Tibial nerve (tissue), 4 donors: ENCODE measurements around the gene CCDC85C.

ENCODE experiments used
- EP300 ChIP-seq, 2 donors: sonication (generic); formaldehyde crosslinking; IDR thresholded peaks; one replicate each; pipeline ENCODE4 v1.6.1; 2017; ENCODE audit warnings: antibody characterized with exemption in 2 of 2, mild to moderate bottlenecking in 1 of 2
- POLR2A ChIP-seq, 2 donors: fragments of 450-650 bp; IDR thresholded peaks; one replicate each; pipeline ENCODE4 v1.6.1; 2017; ENCODE audit warnings: antibody characterized with exemption in 2 of 2, mild to moderate bottlenecking in 2 of 2, moderate library complexity in 2 of 2
- TF ChIP-seq, protein P1 (sequence below), 5 experiments: fragments of 200-600 bp in 3 of 5; fragments of 450-650 bp in 2 of 5; sonication (generic) in 3 of 5; IDR thresholded peaks; one replicate each; pipeline ENCODE4 v1.5.1; 2016 to 2019; ENCODE audit warnings: antibody characterized with exemption in 5 of 5, mild to moderate bottlenecking in 3 of 5, moderate library complexity in 2 of 5

DNA sequence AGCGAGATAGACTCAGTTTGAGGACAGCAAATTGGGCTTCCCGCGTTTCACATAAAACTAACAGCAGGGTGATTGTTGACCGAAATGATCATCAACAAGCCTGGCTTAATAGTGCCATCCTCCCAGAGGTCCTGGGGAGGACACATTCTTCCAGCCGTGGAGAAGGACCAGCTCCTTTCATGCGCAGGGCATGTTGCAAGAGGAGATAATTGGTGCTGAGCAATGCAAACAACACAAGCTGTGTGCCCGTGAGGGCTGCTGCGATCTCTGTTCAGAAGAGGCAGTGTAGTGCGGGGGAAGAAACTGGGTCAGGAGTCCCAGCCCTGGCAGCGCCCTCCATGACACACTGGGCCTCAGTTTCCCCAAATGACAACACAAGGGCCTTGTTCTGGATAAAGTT, 54.3 kb downstream of the CCDC85C start:
- no peak for TF ChIP-seq EP300 (IDR thresholded peaks at IDR 0.05)
- TF ChIP-seq, protein P1, sequence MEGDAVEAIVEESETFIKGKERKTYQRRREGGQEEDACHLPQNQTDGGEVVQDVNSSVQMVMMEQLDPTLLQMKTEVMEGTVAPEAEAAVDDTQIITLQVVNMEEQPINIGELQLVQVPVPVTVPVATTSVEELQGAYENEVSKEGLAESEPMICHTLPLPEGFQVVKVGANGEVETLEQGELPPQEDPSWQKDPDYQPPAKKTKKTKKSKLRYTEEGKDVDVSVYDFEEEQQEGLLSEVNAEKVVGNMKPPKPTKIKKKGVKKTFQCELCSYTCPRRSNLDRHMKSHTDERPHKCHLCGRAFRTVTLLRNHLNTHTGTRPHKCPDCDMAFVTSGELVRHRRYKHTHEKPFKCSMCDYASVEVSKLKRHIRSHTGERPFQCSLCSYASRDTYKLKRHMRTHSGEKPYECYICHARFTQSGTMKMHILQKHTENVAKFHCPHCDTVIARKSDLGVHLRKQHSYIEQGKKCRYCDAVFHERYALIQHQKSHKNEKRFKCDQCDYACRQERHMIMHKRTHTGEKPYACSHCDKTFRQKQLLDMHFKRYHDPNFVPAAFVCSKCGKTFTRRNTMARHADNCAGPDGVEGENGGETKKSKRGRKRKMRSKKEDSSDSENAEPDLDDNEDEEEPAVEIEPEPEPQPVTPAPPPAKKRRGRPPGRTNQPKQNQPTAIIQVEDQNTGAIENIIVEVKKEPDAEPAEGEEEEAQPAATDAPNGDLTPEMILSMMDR (IDR thresholded peaks at IDR 0.05) = no peak
- no peak for TF ChIP-seq POLR2A (IDR thresholded peaks at IDR 0.05)
